ENCODE results near the gene PAX8. TPM values are rescaled to one million over a fixed set of nuclear protein-coding genes. Genes with fewer than 3 reads are reported as not detected.

The PAX8 gene
- total RNA-seq, 1 experiment from 2014 or later = 7.5 TPM

DNA sequence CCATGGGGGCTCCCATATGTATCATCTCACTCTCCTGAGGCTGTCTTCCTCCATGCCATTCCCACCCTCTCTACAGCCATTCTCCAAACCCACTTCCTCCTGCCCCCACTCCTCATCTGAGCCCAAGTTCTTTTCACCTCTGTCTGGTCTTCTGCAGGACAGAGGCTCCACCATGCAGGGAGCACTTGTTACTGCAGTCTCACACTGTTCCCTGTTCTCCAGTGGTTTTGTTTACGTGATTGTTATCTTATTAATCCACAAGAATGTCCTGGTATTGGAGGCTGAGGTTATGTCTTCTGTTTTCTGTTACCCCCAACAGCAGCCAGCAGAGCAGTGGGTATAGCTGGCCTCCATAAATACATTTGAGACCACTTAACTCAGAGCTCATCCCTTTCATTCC lies 51.4 kb downstream of the PAX8 start:
- peaks cover 51% of the 10 kb centered on the region for H3K4me1 Mint-ChIP-seq (ENCODE audit: low read depth, unreplicated experiment)
- H3K4me3 Mint-ChIP-seq (ENCODE audit: unreplicated experiment) = no peak overlapping the region
- Histone ChIP-seq H3K27me3 (replicated peaks; ENCODE audit: control insufficient read depth, insufficient read depth, low read length) (no peaks in the 10 kb centered on the region), H3K4me1 (peaks cover 50% of the 10 kb centered on the region), H3K4me3 (ENCODE audit: low read depth, low read length) (no peak overlapping the region), H3K36me3 (ENCODE audit: control insufficient read depth, insufficient read depth, low read length) (no peaks in the 10 kb centered on the region), H3K9me3 (no peaks in the 10 kb centered on the region)
- BruUV-seq (replicated peaks) = no TSS peak
- CTCF ChIA-PET = interaction anchor here (1.0 to 1.2 kb wide), 2 partner anchors 23 to 89 kb away, joined by 4 to 11 read pairs; no protein-coding TSS in a partner anchor
- peaks cover 11% of the 10 kb centered on the region for H3K36me3 Mint-ChIP-seq (ENCODE audit: insufficient read depth, unreplicated experiment)
- intact Hi-C loops (cut with micrococcal nuclease; ENCODE audit: unreplicated experiment) = loop anchor here (1.0 kb wide), 1 partner anchor 23 kb away; no protein-coding TSS in a partner anchor
- peak overlapping the region; percentile 37 for H3K27ac Mint-ChIP-seq (ENCODE audit: unreplicated experiment)
- POLR2A ChIA-PET = no interaction called here
- no peaks in the 10 kb centered on the region for H3K27me3 Mint-ChIP-seq (ENCODE audit: insufficient read depth, unreplicated experiment)
- TF ChIP-seq, protein P1, sequence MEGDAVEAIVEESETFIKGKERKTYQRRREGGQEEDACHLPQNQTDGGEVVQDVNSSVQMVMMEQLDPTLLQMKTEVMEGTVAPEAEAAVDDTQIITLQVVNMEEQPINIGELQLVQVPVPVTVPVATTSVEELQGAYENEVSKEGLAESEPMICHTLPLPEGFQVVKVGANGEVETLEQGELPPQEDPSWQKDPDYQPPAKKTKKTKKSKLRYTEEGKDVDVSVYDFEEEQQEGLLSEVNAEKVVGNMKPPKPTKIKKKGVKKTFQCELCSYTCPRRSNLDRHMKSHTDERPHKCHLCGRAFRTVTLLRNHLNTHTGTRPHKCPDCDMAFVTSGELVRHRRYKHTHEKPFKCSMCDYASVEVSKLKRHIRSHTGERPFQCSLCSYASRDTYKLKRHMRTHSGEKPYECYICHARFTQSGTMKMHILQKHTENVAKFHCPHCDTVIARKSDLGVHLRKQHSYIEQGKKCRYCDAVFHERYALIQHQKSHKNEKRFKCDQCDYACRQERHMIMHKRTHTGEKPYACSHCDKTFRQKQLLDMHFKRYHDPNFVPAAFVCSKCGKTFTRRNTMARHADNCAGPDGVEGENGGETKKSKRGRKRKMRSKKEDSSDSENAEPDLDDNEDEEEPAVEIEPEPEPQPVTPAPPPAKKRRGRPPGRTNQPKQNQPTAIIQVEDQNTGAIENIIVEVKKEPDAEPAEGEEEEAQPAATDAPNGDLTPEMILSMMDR (IDR thresholded peaks at IDR 0.05; ENCODE audit: insufficient read depth in 1 of 2, low read depth in 1 of 2, low read length in 1 of 2, severe bottlenecking in 1 of 2, unreplicated experiment in 1 of 2) = peak in 1 of 2 experiments; percentile 34
- H3K9me3 Mint-ChIP-seq (ENCODE audit: unreplicated experiment) = no peaks in the 10 kb centered on the region
- DNase-seq = no peak

DNA sequence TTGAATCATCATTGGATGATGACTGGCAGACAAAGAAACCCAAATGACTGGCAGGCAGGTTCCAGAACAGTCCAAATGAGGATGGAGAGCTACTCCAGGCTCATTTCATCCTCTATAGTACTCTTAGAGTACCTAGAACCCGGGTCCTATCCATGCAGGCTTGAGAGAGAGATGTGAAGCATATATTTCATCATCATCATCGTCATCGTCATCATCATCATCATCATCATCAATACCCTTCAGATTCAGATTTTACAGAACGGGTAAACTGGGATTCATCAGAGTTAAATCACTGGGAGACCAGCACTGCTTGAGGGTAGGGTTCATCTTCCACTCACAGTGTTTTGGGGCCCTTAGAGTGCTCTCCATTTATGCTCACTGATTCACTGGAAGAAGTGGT lies 52.3 kb downstream of the PAX8 start:
- intact Hi-C loops (cut with micrococcal nuclease; ENCODE audit: unreplicated experiment) = no loop called here
- POLR2A ChIA-PET = interaction anchor here (1.2 kb wide), 1 partner anchor 9 kb away, joined by 5 read pairs; no protein-coding TSS in a partner anchor
- H3K36me3 Mint-ChIP-seq (ENCODE audit: insufficient read depth, unreplicated experiment) = peaks cover 11% of the 10 kb centered on the region
- Histone ChIP-seq H3K9me3 (no peaks in the 10 kb centered on the region), H3K27me3 (replicated peaks; ENCODE audit: control insufficient read depth, insufficient read depth, low read length) (no peaks in the 10 kb centered on the region), H3K4me1 (peaks cover 44% of the 10 kb centered on the region), H3K36me3 (ENCODE audit: control insufficient read depth, insufficient read depth, low read length) (no peaks in the 10 kb centered on the region), H3K4me3 (ENCODE audit: low read depth, low read length) (no peak overlapping the region)
- no peak overlapping the region for H3K4me3 Mint-ChIP-seq (ENCODE audit: unreplicated experiment)
- CTCF ChIA-PET = no interaction called here
- DNase-seq = no peak
- no peak overlapping the region for H3K27ac Mint-ChIP-seq (ENCODE audit: unreplicated experiment)
- peaks cover 44% of the 10 kb centered on the region for H3K4me1 Mint-ChIP-seq (ENCODE audit: low read depth, unreplicated experiment)
- no peaks in the 10 kb centered on the region for H3K27me3 Mint-ChIP-seq (ENCODE audit: insufficient read depth, unreplicated experiment)
- TF ChIP-seq, protein P1 (IDR thresholded peaks at IDR 0.05; ENCODE audit: insufficient read depth in 1 of 2, low read depth in 1 of 2, low read length in 1 of 2, severe bottlenecking in 1 of 2, unreplicated experiment in 1 of 2) = no peak
- H3K9me3 Mint-ChIP-seq (ENCODE audit: unreplicated experiment) = no peaks in the 10 kb centered on the region
- no TSS peak for BruUV-seq (replicated peaks)

DNA sequence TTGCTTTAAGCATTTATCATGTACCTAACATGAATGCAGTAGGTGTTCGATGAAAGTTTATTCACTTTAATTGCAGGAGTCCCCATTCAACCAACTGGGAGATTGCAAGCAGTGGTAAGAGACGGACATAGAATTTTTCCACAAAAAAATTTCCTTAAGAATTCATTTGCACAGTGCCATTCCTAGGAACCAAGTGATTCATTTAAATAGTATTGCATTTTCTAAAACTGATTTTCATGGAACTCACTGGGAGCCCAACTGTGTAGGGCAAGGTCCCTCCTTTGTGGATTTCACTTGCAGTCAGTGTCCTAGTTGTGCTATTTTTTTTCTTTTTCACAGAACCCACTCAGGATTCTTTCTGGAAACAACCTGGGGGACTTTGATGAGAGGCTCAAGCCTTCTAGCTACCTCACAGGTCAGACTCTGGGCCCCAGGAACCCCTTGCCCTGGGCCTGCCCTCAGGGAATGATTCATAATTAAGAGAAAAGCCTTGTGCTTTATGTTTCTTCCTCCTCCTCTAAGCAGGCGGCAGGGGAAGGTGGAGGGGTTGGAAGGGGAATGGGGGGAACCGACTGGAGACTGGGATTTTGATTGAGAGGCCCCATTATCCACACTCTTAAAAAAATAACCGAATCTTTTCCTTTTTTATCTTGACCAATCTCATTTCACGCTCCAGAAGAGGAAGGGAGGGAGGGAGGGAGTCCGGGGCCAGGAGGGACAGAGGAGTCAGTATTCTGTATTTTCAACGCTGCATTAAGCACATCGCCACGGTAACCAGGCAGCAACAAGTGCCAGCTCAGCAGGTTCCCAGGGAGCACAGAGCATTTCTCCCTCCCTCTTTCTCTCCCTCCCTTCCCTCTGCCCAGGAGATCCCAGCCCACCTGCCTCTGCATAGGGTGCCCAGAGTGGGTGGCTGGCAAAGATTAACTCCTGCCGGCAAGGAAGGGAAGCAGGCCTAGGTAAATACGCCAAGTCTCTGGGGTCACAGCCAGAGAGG lies 53.2 kb downstream of the PAX8 start:
- no peaks in the 10 kb centered on the region for H3K27me3 ChIP-seq (replicated peaks; ENCODE audit: control insufficient read depth, insufficient read depth, low read length)
- peaks cover 2% of the 10 kb centered on the region for H3K36me3 Mint-ChIP-seq (ENCODE audit: insufficient read depth, unreplicated experiment)
- ChIA-PET POLR2A (interaction anchor here (1.2 kb wide), 1 partner anchor 10 kb away, joined by 5 read pairs; no protein-coding TSS in a partner anchor), CTCF (interaction anchor here (0.9 kb wide), 1 partner anchor 22 kb away, joined by 3 read pairs; no protein-coding TSS in a partner anchor)
- H3K27ac Mint-ChIP-seq (ENCODE audit: unreplicated experiment) = no peak overlapping the region
- H3K4me3 Mint-ChIP-seq (ENCODE audit: unreplicated experiment) = no peak overlapping the region
- H3K9me3 ChIP-seq = no peaks in the 10 kb centered on the region
- H3K27me3 Mint-ChIP-seq (ENCODE audit: insufficient read depth, unreplicated experiment) = no peaks in the 10 kb centered on the region
- TF ChIP-seq, protein P1 (IDR thresholded peaks at IDR 0.05; ENCODE audit: insufficient read depth in 1 of 2, low read depth in 1 of 2, low read length in 1 of 2, severe bottlenecking in 1 of 2, unreplicated experiment in 1 of 2) = no peak
- H3K36me3 ChIP-seq (ENCODE audit: control insufficient read depth, insufficient read depth, low read length) = no peaks in the 10 kb centered on the region
- H3K4me3 ChIP-seq (ENCODE audit: low read depth, low read length) = no peak overlapping the region
- peaks cover 35% of the 10 kb centered on the region for H3K4me1 Mint-ChIP-seq (ENCODE audit: low read depth, unreplicated experiment)
- no peaks in the 10 kb centered on the region for H3K9me3 Mint-ChIP-seq (ENCODE audit: unreplicated experiment)
- BruUV-seq (replicated peaks) = no TSS peak
- intact Hi-C loops (cut with micrococcal nuclease; ENCODE audit: unreplicated experiment) = no loop called here
- H3K4me1 ChIP-seq = peaks cover 46% of the 10 kb centered on the region
- DNase-seq = peak in 1 of 2 experiments; percentile 46

All from Caco-2 (cell line).